GM23338 (cell line): Measurements from ENCODE around the gene NPPA. TPM values are rescaled to one million over a fixed set of nuclear protein-coding genes. Genes with fewer than 3 reads are reported as not detected.

Source experiments
- ATAC-seq: fragments of 200-7000 bp; cut with Tn5 transposase; 3 replicates; pipeline ENCODE4 v1.9.1; 2020
- DNase-seq: peaks from one replicate; pipeline ENCODE4 v3.0.0-alpha.2; 2015; ENCODE audit warnings: low spot score
- H2AFZ ChIP-seq: fragments of 200-600 bp; sonication (generic); 2 replicates; pipeline ENCODE4 v1.8.0; 2016; ENCODE audit warnings: antibody characterized with exemption, mild to moderate bottlenecking, moderate library complexity
- H3F3A ChIP-seq: fragments of 200-600 bp; sonication (generic); replicated peaks from 2 replicates; pipeline ENCODE4 v1.8.0; 2017; ENCODE audit warnings: antibody characterized with exemption, mixed run types, low read depth
- H3K27ac ChIP-seq: fragments of 200-600 bp; sonication (generic); 2 replicates; pipeline ENCODE4 v1.6.1; 2016; ENCODE audit warnings: low read depth
- H3K27me3 ChIP-seq: fragments of 200-600 bp; sonication (generic); 2 replicates; pipeline ENCODE4 v1.8.0; 2016; ENCODE audit warnings: mild to moderate bottlenecking, mixed run types, moderate library complexity; ENCODE audit not compliant: insufficient read depth
- H3K36me3 ChIP-seq: fragments of 200-600 bp; sonication (generic); 2 replicates; pipeline ENCODE4 v1.8.0; 2016; ENCODE audit warnings: mild to moderate bottlenecking; ENCODE audit not compliant: insufficient read depth
- H3K4me1 ChIP-seq: fragments of 200-600 bp; sonication (generic); 2 replicates; pipeline ENCODE4 v1.8.0; 2016; ENCODE audit warnings: mild to moderate bottlenecking, moderate library complexity; ENCODE audit not compliant: insufficient read depth
- H3K4me2 ChIP-seq: fragments of 200-600 bp; sonication (generic); 2 replicates; pipeline ENCODE4 v1.7.1; 2017; ENCODE audit warnings: mixed run types
- H3K4me3 ChIP-seq: fragments of 200-600 bp; sonication (generic); 2 replicates; pipeline ENCODE4 v1.6.1; 2016; ENCODE audit warnings: mixed run types
- H3K79me2 ChIP-seq: fragments of 200-600 bp; sonication (generic); replicated peaks from 2 replicates; pipeline ENCODE4 v1.8.0; 2017; ENCODE audit warnings: mild to moderate bottlenecking; ENCODE audit not compliant: insufficient read depth
- H3K9me2 ChIP-seq: fragments of 200-600 bp; sonication (generic); 2 replicates; pipeline ENCODE4 v1.8.0; 2017; ENCODE audit not compliant: insufficient read depth
- H4K20me1 ChIP-seq: fragments of 200-600 bp; sonication (generic); replicated peaks from 2 replicates; pipeline ENCODE4 v1.8.0; 2017; ENCODE audit warnings: mild to moderate bottlenecking; ENCODE audit not compliant: insufficient read depth
- H3K27ac Mint-ChIP-seq: 2 replicates; pipeline ENCODE4 v1.8.0; 2020; ENCODE audit warnings: inconsistent platforms, mild to moderate bottlenecking, moderate library complexity, mixed read lengths
- H3K27me3 Mint-ChIP-seq: 3 replicates; pipeline ENCODE4 v1.8.0; 2022; ENCODE audit warnings: low read depth, mild to moderate bottlenecking, moderate library complexity, mixed read lengths, inconsistent platforms; ENCODE audit not compliant: insufficient read depth, poor library complexity
- H3K36me3 Mint-ChIP-seq: 3 replicates; pipeline ENCODE4 v1.8.0; 2021; ENCODE audit warnings: low read depth, mild to moderate bottlenecking, inconsistent platforms, moderate library complexity, mixed read lengths
- H3K4me1 Mint-ChIP-seq: 3 replicates; pipeline ENCODE4 v1.8.0; 2020; ENCODE audit warnings: mild to moderate bottlenecking, inconsistent platforms, mixed read lengths
- H3K4me3 Mint-ChIP-seq: 3 replicates; pipeline ENCODE4 v1.8.0; 2021; ENCODE audit warnings: moderate library complexity, mild to moderate bottlenecking, inconsistent platforms, mixed read lengths
- H3K9me3 Mint-ChIP-seq: 3 replicates; pipeline ENCODE4 v1.8.0; 2020; ENCODE audit warnings: moderate library complexity, mild to moderate bottlenecking, inconsistent platforms, mixed read lengths
- CREB1 ChIP-seq: fragments of 250-450 bp; sonication (Bioruptor Pico); IDR thresholded peaks from 2 replicates; pipeline ENCODE4 v1.5.0; 2020; ENCODE audit warnings: low read depth, mild to moderate bottlenecking, moderate library complexity
- CTCF ChIP-seq, 2 experiments: fragments of 200-600 bp in 1 of 2; sonication (generic) in 1 of 2; conservative IDR thresholded peaks; 2 replicates each; pipeline versions ENCODE4 v1.5.1 to v1.6.1; 2016 to 2017; ENCODE audit warnings: antibody characterized with exemption in 2 of 2, low read depth in 2 of 2, mild to moderate bottlenecking in 2 of 2, moderate library complexity in 1 of 2
- ETS1 ChIP-seq: IDR thresholded peaks from 2 replicates; pipeline ENCODE4 v1.6.1; 2016; ENCODE audit warnings: antibody characterized with exemption
- EZH2 ChIP-seq: fragments of 200-600 bp; sonication (generic); IDR thresholded peaks from one replicate; pipeline ENCODE4 v1.8.0; 2017; ENCODE audit warnings: antibody characterized with exemption, mild to moderate bottlenecking, low read depth; ENCODE audit not compliant: unreplicated experiment
- EZH2phosphoT487 ChIP-seq: fragments of 200-600 bp; sonication (generic); IDR thresholded peaks from one replicate; pipeline ENCODE4 v1.8.1; 2018; ENCODE audit warnings: antibody characterized with exemption; ENCODE audit not compliant: unreplicated experiment
- JUNB ChIP-seq: IDR thresholded peaks from one replicate; pipeline ENCODE4 v1.6.1; 2016; ENCODE audit warnings: antibody characterized with exemption; ENCODE audit not compliant: unreplicated experiment
- NANOG ChIP-seq: IDR thresholded peaks from 2 replicates; pipeline ENCODE4 v1.6.1; 2016; ENCODE audit warnings: antibody characterized with exemption, borderline replicate concordance
- POLR2AphosphoS5 ChIP-seq: IDR thresholded peaks from 2 replicates; pipeline ENCODE4 v1.6.1; 2016; ENCODE audit warnings: antibody characterized with exemption, low read depth
- REST ChIP-seq: IDR thresholded peaks from one replicate; pipeline ENCODE4 v1.6.1; 2018; ENCODE audit warnings: antibody characterized with exemption; ENCODE audit not compliant: unreplicated experiment
- STAT1 ChIP-seq: IDR thresholded peaks from one replicate; pipeline ENCODE4 v1.6.1; 2016; ENCODE audit warnings: antibody characterized with exemption; ENCODE audit not compliant: unreplicated experiment
- ZNF114 ChIP-seq: fragments of 250-450 bp; sonication (Bioruptor Pico); IDR thresholded peaks from 2 replicates; pipeline ENCODE4 v1.5.0; 2020; ENCODE audit warnings: mild to moderate bottlenecking, moderate library complexity
- ZNF331 ChIP-seq: fragments of 250-450 bp; sonication (Bioruptor Pico); IDR thresholded peaks from 2 replicates; pipeline ENCODE4 v1.5.0; 2020; ENCODE audit warnings: low read depth, mild to moderate bottlenecking, moderate library complexity
- ZNF462 ChIP-seq: fragments of 250-450 bp; sonication (Bioruptor Pico); IDR thresholded peaks from 2 replicates; pipeline ENCODE4 v1.5.0; 2020; ENCODE audit warnings: mild to moderate bottlenecking, moderate library complexity
- polyA plus RNA-seq: library from polyadenylated mRNA; unstranded; fragments of >200 nt; fragmentation: Nextera tagmentation; extraction: Ambion mirVana; gene quantifications from 2 replicates; pipeline ENCODE4 v1.2.1, GENCODE V29; 2016
- total RNA-seq: library from RNA; depleted of rRNA; stranded (reverse); fragments of >200 nt; shearing (Covaris generic); gene quantifications from 2 replicates; pipeline ENCODE4 v1.2.3, GENCODE V29; 2014

Gene NPPA
- total and polyA plus RNA-seq, 2 experiments from 2014 or later, result 0.29 TPM; not detected in 1

- Histone ChIP-seq H3K79me2 (no peaks in the 10 kb centered on the region), H3K4me3 (no peak overlapping the region), H3K27me3 (no peaks in the 10 kb centered on the region), H3F3A (peaks cover 43% of the 10 kb centered on the region), H3K4me2 (no peak overlapping the region), H3K9me2 (no peaks in the 10 kb centered on the region), H3K4me1 (no peaks in the 10 kb centered on the region), H4K20me1 (peaks cover 17% of the 10 kb centered on the region; the same call in 1 of the 2 replicates), H3K27ac (no peak overlapping the region), H3K36me3 (peaks cover 57% of the 10 kb centered on the region), H2AFZ (no peak overlapping the region)
- TF ChIP-seq REST, result no peak
- TF ChIP-seq EZH2phosphoT487, result no peak
- TF ChIP-seq ETS1, result no peak
- TF ChIP-seq ZNF462 (CRISPR knock-in tag), result no peak
- no peak for TF ChIP-seq JUNB
- TF ChIP-seq CREB1 (CRISPR knock-in tag), result no peak
- TF ChIP-seq STAT1, result no peak
- TF ChIP-seq NANOG, result no peak
- no peak for TF ChIP-seq EZH2
- TF ChIP-seq POLR2AphosphoS5, result no peak
- no peak for TF ChIP-seq CTCF (conservative IDR thresholded peaks at IDR 0.05; ENCODE audit: low read depth in 2 of 2)
- TF ChIP-seq ZNF114 (CRISPR knock-in tag), result no peak
- TF ChIP-seq ZNF331 (CRISPR knock-in tag), result no peak
- H3K27ac Mint-ChIP-seq, result no peak overlapping the region
- peaks cover 73% of the 10 kb centered on the region for H3K36me3 Mint-ChIP-seq
- no peak overlapping the region for H3K4me3 Mint-ChIP-seq
- no peak for DNase-seq
- no peaks in the 10 kb centered on the region; the same call in 2 of the 3 replicates for H3K4me1 Mint-ChIP-seq
- no peaks in the 10 kb centered on the region for H3K9me3 Mint-ChIP-seq
- peaks cover 9% of the 10 kb centered on the region for H3K27me3 Mint-ChIP-seq
- ATAC-seq, result no peak
Measured at GRCh38 chr1:11833900-11834299, 13.7 kb downstream of the NPPA start.
